T47D (cell line): ENCODE data around the gene PJA1.
A peak's percentile ranks its signal among the peaks of the same experiment; 100 is the strongest.

ENCODE experiments used
- DNase-seq, 2 experiments: peaks; one replicate each; pipeline versions ENCODE4 v3.0.0 to v3.0.0-alpha.2; 2011 to 2012; ENCODE audit warnings: low read depth in 1 of 2, low spot score in 1 of 2
- JUND ChIP-seq: IDR thresholded peaks from 2 replicates; pipeline ENCODE4 v1.6.1; 2012; ENCODE audit warnings: low read depth
- in situ Hi-C: cut with HindIII; loops from 2 replicates; pipeline ENCODE4 v1.10.0; 2016; ENCODE audit warnings: low sequenced_read_pairs, low pct_unique_long_range_greater_than_20kb

PJA1 gene

GRCh38 chrX:69161786-69162349 lies 3.4 kb downstream of the PJA1 start:
- in situ Hi-C loops = no loop called here
- no peak for DNase-seq
- TF ChIP-seq JUND = no peak

- no peak for DNase-seq
- no peak for TF ChIP-seq JUND
- in situ Hi-C loops = no loop called here
These were observed 3.9 kb downstream of the PJA1 start for GRCh38 chrX:69161371-69161770.

DNA sequence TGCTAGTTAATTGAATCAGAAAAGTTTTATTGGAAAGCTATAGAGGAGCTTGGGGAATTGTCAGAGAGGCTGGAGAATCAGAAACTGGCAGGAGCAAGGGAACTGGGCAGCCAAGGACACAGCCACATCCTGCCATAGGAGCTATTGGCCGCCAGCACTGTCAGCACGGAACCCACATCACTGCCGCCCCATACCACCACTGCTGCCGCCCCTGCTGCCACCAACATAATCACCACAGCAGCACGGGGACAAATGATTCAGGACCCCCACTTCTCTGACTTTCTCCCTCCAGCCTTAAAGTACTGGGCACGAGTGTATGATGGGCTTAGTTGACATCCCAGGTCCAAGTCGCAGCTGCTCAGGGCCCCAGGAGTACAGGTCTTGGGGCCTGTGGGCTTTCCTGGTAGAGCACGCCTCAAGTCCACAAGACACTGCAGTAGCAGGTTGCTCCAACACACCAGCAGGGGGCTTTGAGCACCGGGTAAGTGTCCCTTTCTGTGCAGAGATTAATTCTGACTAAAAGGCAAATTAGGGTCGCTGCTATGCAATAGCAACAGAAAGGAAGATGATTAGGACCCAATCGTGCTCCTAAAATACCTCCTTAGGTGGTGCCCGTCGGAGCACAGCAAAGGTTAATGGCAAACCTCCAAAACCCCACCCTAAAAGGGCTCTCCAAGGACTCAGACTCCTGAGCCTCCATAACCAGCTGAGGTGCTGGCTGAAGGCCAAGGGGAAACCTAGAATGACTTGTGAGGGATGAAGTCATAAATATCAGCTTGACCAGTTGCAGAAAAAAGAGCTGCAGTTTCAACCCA lies 6.9 kb downstream of the PJA1 start:
- peak in 1 of 2 experiments; percentile 43 for DNase-seq
- TF ChIP-seq JUND = no peak
- in situ Hi-C loops = no loop called here

GRCh38 chrX:69156638-69157037 lies 8.6 kb downstream of the PJA1 start:
- no peak for DNase-seq
- TF ChIP-seq JUND = no peak
- in situ Hi-C loops = no loop called here

GRCh38 chrX:69155786-69156520 lies 9.3 kb downstream of the PJA1 start:
- TF ChIP-seq JUND = no peak
- DNase-seq = no peak
- in situ Hi-C loops = no loop called here

GRCh38 chrX:69154051-69154450 lies 11.2 kb downstream of the PJA1 start:
- in situ Hi-C loops = no loop called here
- DNase-seq = no peak
- TF ChIP-seq JUND = no peak

- TF ChIP-seq JUND = no peak
- DNase-seq = no peak
- in situ Hi-C loops = no loop called here
These were observed 12.1 kb downstream of the PJA1 start for GRCh38 chrX:69153060-69153730.

DNA sequence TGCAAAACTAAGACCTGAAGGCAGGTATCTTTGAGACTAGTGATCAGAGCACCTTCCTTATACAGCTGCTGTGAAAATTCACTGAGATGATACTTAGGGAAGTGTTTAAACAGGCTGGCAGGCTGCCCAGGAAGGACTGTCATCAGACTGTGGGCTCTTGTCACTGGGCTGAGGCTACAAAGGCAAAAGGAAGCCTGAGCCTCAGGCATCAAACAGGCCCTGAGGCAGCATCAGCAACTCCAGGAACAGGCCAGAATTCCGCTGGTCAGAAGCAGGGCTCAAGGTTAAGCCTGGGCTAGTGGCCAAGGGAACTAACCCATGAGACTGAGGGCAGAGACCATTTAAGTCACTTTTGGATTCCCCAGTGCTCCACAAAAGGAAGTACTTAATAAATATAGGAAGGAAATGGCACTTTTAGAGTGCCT lies 12.8 kb downstream of the PJA1 start:
- peak in 1 of 2 experiments; percentile 3 for DNase-seq
- no peak for TF ChIP-seq JUND
- in situ Hi-C loops = no loop called here

GRCh38 chrX:69151866-69152284 lies 13.4 kb downstream of the PJA1 start:
- in situ Hi-C loops = no loop called here
- no peak for TF ChIP-seq JUND

DNA sequence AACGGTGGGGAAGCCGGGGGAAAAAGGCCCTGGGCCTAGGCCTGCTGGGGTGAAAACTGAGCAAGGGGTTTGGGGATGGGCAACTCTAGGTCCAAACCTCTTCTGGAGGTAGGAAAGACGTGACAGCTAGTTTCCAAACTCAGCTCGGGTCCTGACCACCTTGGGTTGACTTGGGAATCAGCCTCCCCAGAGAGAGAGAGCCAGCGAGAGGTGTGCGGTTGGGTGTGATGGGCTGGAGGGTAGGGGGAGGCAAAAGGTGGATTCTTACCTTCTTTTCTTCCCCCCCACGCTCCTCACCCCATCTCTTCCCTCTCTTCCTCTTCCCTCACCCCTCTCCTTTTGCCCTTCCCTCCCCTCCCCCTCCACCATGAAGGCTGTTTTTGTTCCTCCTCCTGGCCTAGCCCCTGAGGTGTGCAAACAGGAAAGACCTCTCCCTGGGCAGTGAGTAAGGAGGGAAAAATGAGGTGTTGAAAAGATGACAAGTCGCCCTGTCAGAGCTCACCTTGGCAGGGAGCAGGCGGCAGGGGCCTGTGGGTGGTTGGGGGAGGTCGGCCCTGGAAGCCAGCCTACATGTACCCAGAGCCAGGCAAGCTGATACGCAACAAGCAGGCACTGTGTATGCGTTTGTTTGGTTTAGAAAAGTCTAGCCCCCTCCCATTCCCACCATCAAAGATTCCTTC lies 14.8 kb downstream of the PJA1 start:
- in situ Hi-C loops = no loop called here
- no peak for TF ChIP-seq JUND
- DNase-seq = no peak

More at GRCh38 chrX:69151866-69152284, 13.4 kb downstream of the PJA1 start:
- no peak for DNase-seq

DNA sequence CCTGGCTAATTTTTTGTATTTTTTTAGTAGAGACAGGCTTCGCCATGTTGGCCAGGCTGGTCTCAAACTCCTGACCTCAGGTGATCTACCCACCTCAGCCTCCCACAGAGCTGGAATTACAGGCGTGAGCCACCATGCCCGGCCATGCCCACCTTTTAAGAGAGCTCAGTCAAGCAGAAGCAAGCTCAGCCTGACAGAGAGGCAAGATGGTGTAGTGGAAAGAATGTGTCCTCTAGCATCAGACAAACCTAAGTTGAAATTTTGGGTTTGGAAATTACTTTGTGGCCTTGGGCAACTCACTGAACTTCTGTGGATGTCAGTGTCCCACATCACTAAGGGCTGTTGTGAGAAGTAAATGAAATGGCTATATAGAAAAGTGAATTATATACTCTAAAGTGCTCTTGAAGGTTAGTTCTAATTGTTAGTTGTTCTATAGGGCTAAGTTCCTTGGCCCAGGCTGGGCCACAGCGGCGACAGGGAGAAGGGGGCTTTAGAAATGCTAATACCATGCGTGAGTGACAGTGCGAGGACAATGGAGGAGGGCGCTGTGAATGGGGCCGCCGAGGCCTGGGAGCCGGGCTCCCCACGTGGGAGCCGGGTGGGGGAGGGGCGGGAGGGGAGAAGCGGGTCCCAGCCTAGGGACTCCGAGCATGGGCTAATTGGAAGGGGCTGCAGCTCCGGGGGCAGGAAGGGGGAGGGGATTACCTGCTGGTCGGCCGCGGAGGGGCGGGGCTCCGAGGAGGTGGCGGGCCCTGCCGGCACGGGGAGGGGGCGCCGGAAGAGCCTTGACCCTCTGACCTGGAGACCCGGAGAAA lies 15.6 kb downstream of the PJA1 start:
- in situ Hi-C loops = no loop called here
- no peak for DNase-seq
- no peak for TF ChIP-seq JUND
